AG09309 (cell line): ENCODE measurements around the gene MB.

Experiments
- DNase-seq: peaks from one replicate; pipeline ENCODE4 v3.0.0-alpha.2; 2010; ENCODE audit warnings: low read depth
- H3K4me3 ChIP-seq: 2 replicates; pipeline ENCODE4 v1.5.1; 2011; ENCODE audit warnings: mild to moderate bottlenecking, low read depth, low read length, moderate library complexity; ENCODE audit not compliant: control insufficient read depth
- TF ChIP-seq, protein P1 (sequence below): IDR thresholded peaks from 2 replicates; pipeline ENCODE4 v1.5.1; 2011; ENCODE audit warnings: mild to moderate bottlenecking, low read depth, low read length, inconsistent platforms; ENCODE audit not compliant: insufficient read depth, control insufficient read depth; ENCODE audit errors: missing control alignments

Gene MB

DNA sequence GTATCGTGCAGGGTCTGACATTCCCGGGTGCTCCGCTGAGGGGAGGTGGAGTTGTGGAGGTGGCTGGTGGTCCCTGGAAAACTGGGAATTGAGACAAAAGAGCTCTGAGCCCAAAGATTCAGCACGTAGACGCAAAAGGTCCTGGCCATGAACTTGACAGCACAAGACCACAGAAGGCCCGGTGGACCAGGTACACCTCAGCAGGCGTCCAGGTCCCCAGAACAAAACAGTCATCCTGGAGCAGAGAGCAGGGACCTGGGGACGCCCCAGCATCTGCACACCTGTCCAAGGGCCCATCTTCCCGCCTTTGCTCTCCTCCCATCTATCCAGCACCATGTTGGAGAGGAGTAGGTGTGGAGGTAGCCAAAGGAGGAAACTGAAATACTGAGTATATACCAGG lies 13.8 kb upstream of the MB start:
- TF ChIP-seq, protein P1, sequence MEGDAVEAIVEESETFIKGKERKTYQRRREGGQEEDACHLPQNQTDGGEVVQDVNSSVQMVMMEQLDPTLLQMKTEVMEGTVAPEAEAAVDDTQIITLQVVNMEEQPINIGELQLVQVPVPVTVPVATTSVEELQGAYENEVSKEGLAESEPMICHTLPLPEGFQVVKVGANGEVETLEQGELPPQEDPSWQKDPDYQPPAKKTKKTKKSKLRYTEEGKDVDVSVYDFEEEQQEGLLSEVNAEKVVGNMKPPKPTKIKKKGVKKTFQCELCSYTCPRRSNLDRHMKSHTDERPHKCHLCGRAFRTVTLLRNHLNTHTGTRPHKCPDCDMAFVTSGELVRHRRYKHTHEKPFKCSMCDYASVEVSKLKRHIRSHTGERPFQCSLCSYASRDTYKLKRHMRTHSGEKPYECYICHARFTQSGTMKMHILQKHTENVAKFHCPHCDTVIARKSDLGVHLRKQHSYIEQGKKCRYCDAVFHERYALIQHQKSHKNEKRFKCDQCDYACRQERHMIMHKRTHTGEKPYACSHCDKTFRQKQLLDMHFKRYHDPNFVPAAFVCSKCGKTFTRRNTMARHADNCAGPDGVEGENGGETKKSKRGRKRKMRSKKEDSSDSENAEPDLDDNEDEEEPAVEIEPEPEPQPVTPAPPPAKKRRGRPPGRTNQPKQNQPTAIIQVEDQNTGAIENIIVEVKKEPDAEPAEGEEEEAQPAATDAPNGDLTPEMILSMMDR: no peak
- H3K4me3 ChIP-seq: no peak overlapping the region
- no peak for DNase-seq

DNA sequence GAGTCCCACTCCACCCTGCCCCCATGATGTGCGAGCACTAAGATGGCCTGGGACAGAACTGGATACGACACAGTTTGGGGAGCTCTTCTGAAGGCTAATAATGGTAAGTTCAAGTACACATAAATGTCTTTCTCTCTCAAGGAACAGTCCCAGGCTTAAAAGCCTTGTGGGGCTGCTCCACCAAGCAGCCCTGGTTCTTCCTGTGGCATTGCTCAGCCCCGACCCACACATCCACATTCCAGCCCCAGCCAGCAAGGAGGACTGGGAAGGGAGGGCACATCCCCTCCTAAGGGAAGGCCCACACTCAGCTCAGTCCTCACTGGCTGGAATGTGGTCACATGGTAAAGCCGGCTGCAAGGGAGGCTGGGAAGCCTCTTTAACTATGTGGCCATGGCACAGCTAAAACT lies 13.3 kb upstream of the MB start:
- TF ChIP-seq, protein P1: no peak
- H3K4me3 ChIP-seq: no peak overlapping the region
- no peak for DNase-seq

DNA sequence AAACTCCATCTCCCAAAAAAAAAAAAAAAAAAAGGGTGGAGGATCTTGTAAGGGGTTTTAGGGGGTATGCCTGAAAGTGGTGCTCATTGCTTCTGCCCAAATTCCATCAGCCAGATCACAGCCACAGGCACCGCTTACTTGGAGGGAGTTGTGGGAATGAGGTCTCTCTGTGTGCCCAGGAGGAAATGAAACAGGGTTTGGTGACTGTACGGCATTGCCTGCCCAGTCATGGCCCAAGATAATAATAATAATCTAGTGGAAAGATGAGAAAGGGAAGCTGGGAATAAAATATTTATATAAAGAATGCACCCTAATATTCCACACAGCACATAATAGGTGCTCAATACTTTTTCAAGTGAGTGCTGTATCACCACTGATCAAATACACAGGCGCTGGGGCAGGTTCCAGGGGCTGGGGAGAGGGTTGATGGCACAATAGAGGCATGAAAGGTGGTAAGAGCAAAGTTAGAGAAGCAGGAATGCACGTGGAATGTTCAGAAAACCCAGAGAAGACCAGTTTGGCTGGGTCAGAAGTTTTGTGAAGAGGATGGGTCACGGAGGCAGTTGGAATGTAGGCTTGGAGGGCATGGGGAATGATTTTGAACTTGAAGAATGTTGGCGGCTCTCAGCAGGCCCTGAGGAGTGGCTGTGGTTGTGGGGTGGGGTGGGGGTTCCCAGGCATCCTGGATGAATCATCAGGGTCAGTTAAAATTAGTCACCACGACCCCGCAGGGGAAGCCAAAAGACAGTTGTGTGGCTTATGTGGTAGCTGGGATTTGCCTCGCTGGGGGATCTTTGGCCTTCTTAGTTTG lies 12.5 kb upstream of the MB start:
- TF ChIP-seq, protein P1: no peak
- H3K4me3 ChIP-seq: no peak overlapping the region
- peak; percentile 93 for DNase-seq

DNA sequence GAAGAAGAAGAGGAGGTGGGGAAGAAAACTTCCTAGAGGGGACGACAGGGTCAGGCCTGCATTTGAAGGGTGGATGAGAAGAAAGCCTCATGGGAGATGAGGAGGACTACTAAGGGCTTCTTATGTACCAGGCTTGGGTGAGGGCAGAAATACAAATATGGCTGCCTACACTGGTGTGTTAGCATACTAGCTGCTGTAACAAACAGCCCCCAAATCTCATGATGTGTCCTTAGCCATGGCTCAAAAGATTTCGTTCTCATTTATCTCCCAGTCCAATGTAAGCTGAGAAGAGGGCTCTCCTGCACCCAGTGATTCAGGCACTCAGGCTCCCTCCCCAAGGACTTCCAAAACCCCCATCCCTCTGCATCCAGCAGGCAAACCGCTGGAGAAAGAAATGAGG lies 11.6 kb upstream of the MB start:
- no peak overlapping the region for H3K4me3 ChIP-seq
- TF ChIP-seq, protein P1: no peak
- no peak for DNase-seq

DNA sequence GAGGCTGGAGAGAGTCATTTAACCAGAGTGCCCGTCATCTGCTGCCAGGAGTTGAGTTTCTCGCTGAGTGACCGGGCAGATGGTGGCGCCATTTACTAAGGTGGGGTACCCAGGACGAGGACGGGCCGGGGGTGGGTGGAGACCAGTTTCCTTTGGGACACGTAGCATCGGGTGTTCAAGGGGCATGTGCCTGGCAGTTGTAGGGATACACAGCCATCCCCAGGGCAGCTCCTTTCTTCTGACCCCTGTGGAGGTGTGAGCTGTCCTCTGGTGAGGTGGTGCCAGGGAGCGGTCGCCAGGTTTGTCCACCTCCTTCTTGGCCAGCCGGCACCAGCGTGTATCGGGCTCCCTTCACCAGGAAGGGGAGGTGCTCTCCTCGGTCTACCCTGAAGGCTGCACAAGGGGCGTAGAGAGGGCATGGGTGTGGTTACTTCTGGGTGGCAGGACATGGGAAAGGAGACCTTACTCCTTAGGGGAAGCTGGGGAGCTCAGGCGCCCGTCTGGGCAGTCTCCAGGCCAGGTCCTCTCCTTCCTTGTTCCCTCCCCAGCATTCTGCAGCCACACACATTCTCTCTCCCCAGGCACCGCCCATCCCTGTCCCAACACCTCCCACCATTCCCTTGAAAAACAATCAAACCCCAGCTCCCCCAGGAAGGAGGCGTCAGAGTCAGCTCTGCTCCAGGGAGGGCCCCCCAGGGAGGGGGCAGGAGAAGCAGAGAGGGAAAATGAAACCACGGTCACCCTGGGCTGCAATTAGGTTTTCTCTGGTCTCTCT lies 10.3 kb upstream of the MB start:
- DNase-seq: peak; percentile 75
- TF ChIP-seq, protein P1: peak; percentile 75
- peak overlapping the region; percentile 52 for H3K4me3 ChIP-seq

DNA sequence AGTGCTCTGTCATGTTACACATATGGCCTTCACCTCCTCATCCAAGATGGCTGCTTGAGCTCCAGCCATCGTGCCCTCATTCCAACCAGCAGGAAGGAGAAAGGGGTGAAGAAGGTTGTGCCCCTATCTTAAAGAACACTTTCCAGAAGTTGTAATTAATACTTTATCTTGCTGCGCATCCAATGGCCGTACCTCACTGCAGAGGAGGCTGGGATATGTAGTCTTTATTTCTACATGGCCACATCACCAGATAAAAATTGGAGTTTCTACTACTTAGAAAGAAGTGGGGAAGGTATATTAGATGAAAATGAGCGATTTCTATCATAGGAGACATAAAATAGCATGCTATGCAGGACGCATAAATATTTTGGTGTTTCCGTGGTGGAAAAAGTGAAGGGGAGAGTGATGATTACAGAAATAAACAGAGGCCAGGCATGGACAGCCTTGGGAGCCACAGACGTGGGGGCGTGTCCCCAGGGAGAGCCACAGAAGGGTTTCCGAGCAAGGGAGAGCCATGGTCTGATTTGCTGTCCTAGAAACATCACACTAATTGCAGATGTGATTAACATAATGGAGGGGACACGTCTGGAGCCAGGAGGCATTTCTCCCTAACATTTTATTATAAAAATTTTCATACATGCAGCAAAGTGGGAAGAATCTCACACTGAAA lies 8.8 kb upstream of the MB start:
- H3K4me3 ChIP-seq: no peak overlapping the region
- TF ChIP-seq, protein P1: no peak
- DNase-seq: no peak
